K562 (cell line): Measurements from ENCODE around the gene IL4I1. TPM values are rescaled to one million over a fixed set of nuclear protein-coding genes. Genes with fewer than 3 reads are reported as not detected.

Experiments
- BACH1 ChIP-seq: fragments of 200-800 bp; sonication (Bioruptor generic); IDR thresholded peaks from 2 replicates; pipeline ENCODE4 v1.6.1; 2016; ENCODE audit warnings: missing genetic modification characterization, missing compliant biosample characterization
- CBX8 ChIP-seq: fragments of 200-600 bp; sonication (generic); IDR thresholded peaks from 2 replicates; pipeline ENCODE4 v1.6.1; 2012; ENCODE audit warnings: borderline replicate concordance, mixed run types, low read depth, mild to moderate bottlenecking, moderate library complexity, mixed read lengths, low read length, control low read depth, inconsistent platforms; ENCODE audit not compliant: poor library complexity, severe bottlenecking; ENCODE audit errors: extremely low read depth
- ETS2 ChIP-seq: IDR thresholded peaks from 2 replicates; pipeline ENCODE4 v1.6.1; 2016; ENCODE audit warnings: borderline replicate concordance, missing genetic modification characterization, mild to moderate bottlenecking, moderate library complexity, missing compliant biosample characterization; ENCODE audit not compliant: poor library complexity, severe bottlenecking
- FIP1L1 ChIP-seq: fragments of 200-400 bp; formaldehyde crosslinking; IDR thresholded peaks from 2 replicates; pipeline ENCODE4 v1.6.1; 2018; ENCODE audit warnings: mild to moderate bottlenecking, low read depth, low read length; ENCODE audit not compliant: poor library complexity, severe bottlenecking
- HDAC8 ChIP-seq: fragments of 450-650 bp; IDR thresholded peaks from 2 replicates; pipeline ENCODE4 v1.6.1; 2016; ENCODE audit warnings: mild to moderate bottlenecking, missing genetic modification characterization, moderate library complexity, missing compliant biosample characterization
- HEY1 ChIP-seq: fragments of 250-450 bp; sonication (Bioruptor Pico); IDR thresholded peaks from 2 replicates; pipeline ENCODE4 v1.5.0; 2020; ENCODE audit warnings: mild to moderate bottlenecking, moderate library complexity, borderline replicate concordance
- LARP7 ChIP-seq: fragments of 450-650 bp; IDR thresholded peaks from 2 replicates; pipeline ENCODE4 v1.6.1; 2016
- LCOR ChIP-seq: sonication (generic); formaldehyde crosslinking; IDR thresholded peaks from 2 replicates; pipeline ENCODE4 v1.8.0; 2022; ENCODE audit warnings: mild to moderate bottlenecking, missing genetic modification reagents
- MECOM ChIP-seq: fragments of 250-450 bp; sonication (Bioruptor Pico); IDR thresholded peaks from 2 replicates; pipeline ENCODE4 v1.8.0; 2022; ENCODE audit warnings: inconsistent platforms
- MYC ChIP-seq, 2 experiments: fragments of 250-450 bp in 1 of 2; sonication (Bioruptor Pico) in 1 of 2; IDR thresholded peaks; 2 replicates each; pipeline versions ENCODE4 v1.5.1 to v1.6.1; 2012 to 2021; ENCODE audit warnings: low read depth in 2 of 2, borderline replicate concordance in 1 of 2, improper control_type of control experiment in 1 of 2, low read length in 1 of 2, mild to moderate bottlenecking in 1 of 2, moderate library complexity in 1 of 2
- POLR3A ChIP-seq: IDR thresholded peaks from 2 replicates; pipeline ENCODE4 v1.6.1; 2011; ENCODE audit warnings: borderline replicate concordance, mild to moderate bottlenecking, moderate library complexity; ENCODE audit not compliant: insufficient read length, insufficient read depth; ENCODE audit errors: extremely low read depth
- SMAD3 ChIP-seq: fragments of 450-650 bp; formaldehyde crosslinking; conservative IDR thresholded peaks from 2 replicates; pipeline ENCODE4 v1.4.0; 2020; ENCODE audit warnings: mild to moderate bottlenecking
- SP2 ChIP-seq: IDR thresholded peaks from 2 replicates; pipeline ENCODE4 v1.6.1; 2011; ENCODE audit warnings: mild to moderate bottlenecking, low read depth, low read length, moderate library complexity; ENCODE audit not compliant: poor library complexity, severe bottlenecking; ENCODE audit errors: extremely low read depth
- TEAD2 ChIP-seq: fragments of 450-650 bp; IDR thresholded peaks from 2 replicates; pipeline ENCODE4 v1.6.1; 2016; ENCODE audit warnings: missing genetic modification characterization, control low read depth, missing compliant biosample characterization
- ZSCAN29 ChIP-seq: fragments of 450-650 bp; IDR thresholded peaks from 2 replicates; pipeline ENCODE4 v1.6.1; 2017
- polyA plus RNA-seq, 8 experiments: library from polyadenylated mRNA; depleted of rRNA in 4 of 8; stranded (reverse) in 5 of 8; unstranded in 3 of 8; fragments of >200 nt; fragmentation: Nextera tagmentation in 2 of 8; fragmentation: Illumina TruSeq in 1 of 8; extraction: Ambion mirVana in 2 of 8; extraction: Trizol in 1 of 8; gene quantifications; 2 replicates each; pipeline versions ENCODE4 v1.2.1 to v1.2.3, GENCODE V29; 2011 to 2014; ENCODE audit warnings: inconsistent platforms in 1 of 8, missing spikeins in 1 of 8
- total RNA-seq, 7 experiments: library from RNA; depleted of rRNA in 6 of 7; stranded (reverse); fragments of >200 nt in 6 of 7; fragmentation: Illumina TruSeq in 2 of 7; extraction: Trizol in 2 of 7; gene quantifications; 2 replicates each; pipeline versions ENCODE4 v1.2.1 to v1.2.3, GENCODE V29; 2011 to 2021; ENCODE audit warnings: low replicate concordance in 1 of 7
- TF ChIP-seq, protein P1 (sequence below): fragments of 200-400 bp; formaldehyde crosslinking; IDR thresholded peaks from 2 replicates; pipeline ENCODE4 v1.6.1; 2017; ENCODE audit warnings: mild to moderate bottlenecking, low read depth, low read length, moderate library complexity
- TF ChIP-seq, protein P2 (sequence below): fragments of 450-650 bp; IDR thresholded peaks from 2 replicates; pipeline ENCODE4 v1.6.1; 2017; ENCODE audit warnings: antibody characterized with exemption, mild to moderate bottlenecking
- TF ChIP-seq, protein P3 (sequence below): fragments of 450-650 bp; formaldehyde crosslinking; IDR thresholded peaks from 2 replicates; pipeline ENCODE4 v1.4.0; 2020; ENCODE audit warnings: mild to moderate bottlenecking, mixed read lengths

Gene IL4I1
- total and polyA plus RNA-seq, 9 of the 15 experiments (the other 6 are each of a cell fraction or from before 2014, with no cell fraction given): 0.06 to 0.95 (median 0.43) TPM; not detected in 2

DNA sequence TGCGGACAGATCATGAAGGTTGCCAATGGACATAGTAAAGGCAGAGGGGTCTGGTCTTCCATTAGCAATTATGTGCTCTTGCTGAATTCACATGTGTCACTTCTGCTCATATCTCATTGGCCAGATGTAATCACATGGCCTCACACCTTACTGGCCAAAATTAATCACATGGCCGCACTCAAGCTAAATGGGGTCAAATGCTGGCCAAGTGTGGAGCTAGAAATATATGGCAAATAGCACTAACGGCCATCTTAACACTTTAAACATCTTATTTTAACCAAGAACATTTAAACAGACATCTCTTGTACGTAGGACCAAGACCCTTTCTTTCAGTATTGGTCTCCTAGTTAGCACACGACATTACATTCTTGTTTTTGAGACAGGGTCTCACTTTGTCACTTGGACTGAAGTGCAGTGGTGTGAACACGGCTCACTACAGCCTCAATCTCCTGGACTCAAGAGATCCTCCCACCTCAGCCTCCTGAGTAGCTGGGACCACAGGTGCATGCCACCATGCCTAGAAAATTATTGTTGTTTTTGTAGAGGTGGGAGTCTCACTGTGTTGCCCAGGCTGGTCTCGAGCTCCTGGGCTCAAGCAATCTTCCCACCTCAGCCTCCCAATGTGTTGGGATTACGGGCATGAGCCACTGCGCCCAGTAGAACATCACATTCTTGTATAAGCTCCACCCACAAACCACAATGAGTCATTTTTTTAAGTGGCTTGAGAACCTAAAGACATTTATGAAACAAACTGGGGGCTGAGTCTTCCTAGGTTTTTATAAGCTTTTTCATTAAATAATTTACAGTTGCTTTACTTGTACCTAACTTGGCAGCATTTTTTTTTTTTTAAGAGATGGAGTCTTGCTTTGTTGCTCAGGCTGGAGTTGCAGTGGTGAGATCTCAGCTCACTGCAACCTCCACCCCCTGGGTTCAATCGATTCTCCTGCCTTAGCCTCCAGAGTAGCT is 48.7 kb downstream of the IL4I1 start (continued):
- TF ChIP-seq MECOM (no peak), SMAD3 (CRISPR knock-in tag) (no peak), CBX8 (no peak), SP2 (no peak), POLR3A (no peak), TEAD2 (tag) (no peak), FIP1L1 (no peak), BACH1 (no peak), LARP7 (no peak), ZSCAN29 (no peak), HEY1 (CRISPR knock-in tag) (no peak), LCOR (no peak), MYC (IDR thresholded peaks at IDR 0.05; ENCODE audit: low read depth, low read length) (no peak), MYC (CRISPR knock-in tag; IDR thresholded peaks at IDR 0.05; ENCODE audit: borderline replicate concordance, low read depth) (no peak), ETS2 (no peak), HDAC8 (tag) (no peak)
- TF ChIP-seq, protein P1, sequence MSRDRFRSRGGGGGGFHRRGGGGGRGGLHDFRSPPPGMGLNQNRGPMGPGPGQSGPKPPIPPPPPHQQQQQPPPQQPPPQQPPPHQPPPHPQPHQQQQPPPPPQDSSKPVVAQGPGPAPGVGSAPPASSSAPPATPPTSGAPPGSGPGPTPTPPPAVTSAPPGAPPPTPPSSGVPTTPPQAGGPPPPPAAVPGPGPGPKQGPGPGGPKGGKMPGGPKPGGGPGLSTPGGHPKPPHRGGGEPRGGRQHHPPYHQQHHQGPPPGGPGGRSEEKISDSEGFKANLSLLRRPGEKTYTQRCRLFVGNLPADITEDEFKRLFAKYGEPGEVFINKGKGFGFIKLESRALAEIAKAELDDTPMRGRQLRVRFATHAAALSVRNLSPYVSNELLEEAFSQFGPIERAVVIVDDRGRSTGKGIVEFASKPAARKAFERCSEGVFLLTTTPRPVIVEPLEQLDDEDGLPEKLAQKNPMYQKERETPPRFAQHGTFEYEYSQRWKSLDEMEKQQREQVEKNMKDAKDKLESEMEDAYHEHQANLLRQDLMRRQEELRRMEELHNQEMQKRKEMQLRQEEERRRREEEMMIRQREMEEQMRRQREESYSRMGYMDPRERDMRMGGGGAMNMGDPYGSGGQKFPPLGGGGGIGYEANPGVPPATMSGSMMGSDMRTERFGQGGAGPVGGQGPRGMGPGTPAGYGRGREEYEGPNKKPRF: no peak
- TF ChIP-seq, protein P2, sequence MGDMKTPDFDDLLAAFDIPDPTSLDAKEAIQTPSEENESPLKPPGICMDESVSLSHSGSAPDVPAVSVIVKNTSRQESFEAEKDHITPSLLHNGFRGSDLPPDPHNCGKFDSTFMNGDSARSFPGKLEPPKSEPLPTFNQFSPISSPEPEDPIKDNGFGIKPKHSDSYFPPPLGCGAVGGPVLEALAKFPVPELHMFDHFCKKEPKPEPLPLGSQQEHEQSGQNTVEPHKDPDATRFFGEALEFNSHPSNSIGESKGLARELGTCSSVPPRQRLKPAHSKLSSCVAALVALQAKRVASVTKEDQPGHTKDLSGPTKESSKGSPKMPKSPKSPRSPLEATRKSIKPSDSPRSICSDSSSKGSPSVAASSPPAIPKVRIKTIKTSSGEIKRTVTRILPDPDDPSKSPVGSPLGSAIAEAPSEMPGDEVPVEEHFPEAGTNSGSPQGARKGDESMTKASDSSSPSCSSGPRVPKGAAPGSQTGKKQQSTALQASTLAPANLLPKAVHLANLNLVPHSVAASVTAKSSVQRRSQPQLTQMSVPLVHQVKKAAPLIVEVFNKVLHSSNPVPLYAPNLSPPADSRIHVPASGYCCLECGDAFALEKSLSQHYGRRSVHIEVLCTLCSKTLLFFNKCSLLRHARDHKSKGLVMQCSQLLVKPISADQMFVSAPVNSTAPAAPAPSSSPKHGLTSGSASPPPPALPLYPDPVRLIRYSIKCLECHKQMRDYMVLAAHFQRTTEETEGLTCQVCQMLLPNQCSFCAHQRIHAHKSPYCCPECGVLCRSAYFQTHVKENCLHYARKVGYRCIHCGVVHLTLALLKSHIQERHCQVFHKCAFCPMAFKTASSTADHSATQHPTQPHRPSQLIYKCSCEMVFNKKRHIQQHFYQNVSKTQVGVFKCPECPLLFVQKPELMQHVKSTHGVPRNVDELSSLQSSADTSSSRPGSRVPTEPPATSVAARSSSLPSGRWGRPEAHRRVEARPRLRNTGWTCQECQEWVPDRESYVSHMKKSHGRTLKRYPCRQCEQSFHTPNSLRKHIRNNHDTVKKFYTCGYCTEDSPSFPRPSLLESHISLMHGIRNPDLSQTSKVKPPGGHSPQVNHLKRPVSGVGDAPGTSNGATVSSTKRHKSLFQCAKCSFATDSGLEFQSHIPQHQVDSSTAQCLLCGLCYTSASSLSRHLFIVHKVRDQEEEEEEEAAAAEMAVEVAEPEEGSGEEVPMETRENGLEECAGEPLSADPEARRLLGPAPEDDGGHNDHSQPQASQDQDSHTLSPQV: peak; percentile 86
- TF ChIP-seq, protein P3, sequence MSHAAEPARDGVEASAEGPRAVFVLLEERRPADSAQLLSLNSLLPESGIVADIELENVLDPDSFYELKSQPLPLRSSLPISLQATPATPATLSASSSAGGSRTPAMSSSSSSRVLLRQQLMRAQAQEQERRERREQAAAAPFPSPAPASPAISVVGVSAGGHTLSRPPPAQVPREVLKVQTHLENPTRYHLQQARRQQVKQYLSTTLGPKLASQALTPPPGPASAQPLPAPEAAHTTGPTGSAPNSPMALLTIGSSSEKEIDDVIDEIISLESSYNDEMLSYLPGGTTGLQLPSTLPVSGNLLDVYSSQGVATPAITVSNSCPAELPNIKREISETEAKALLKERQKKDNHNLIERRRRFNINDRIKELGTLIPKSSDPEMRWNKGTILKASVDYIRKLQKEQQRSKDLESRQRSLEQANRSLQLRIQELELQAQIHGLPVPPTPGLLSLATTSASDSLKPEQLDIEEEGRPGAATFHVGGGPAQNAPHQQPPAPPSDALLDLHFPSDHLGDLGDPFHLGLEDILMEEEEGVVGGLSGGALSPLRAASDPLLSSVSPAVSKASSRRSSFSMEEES (CRISPR knock-in tag): no peak
